Measurements from ENCODE around the gene EFHD1.
A peak's percentile ranks its signal among the peaks of the same experiment; 100 is the strongest.
"Not testable (repeated sequence)": the region's sequence is repeated elsewhere in the genome, so short reads cannot be mapped to it uniquely, and the experiment has no call there.

EFHD1 gene

GRCh38 chr2:232697059-232697806 is 63.8 kb downstream of the EFHD1 start, which contains the start of gene GIGYF2:
Gene GIGYF2, plus strand, starts transcription at chr2:232697331. Its CDS starts 37,867 bp downstream, at chr2:232735198.
- DNase-seq, result peak; percentile 99

- DNase-seq, result no peak
These were observed 64.4 kb downstream of the EFHD1 start for GRCh38 chr2:232697807-232698110.

- peak; percentile 5 for DNase-seq
These were observed 65.2 kb downstream of the EFHD1 start for GRCh38 chr2:232698556-232699091.

- DNase-seq, result peak; percentile 5
These were observed 65.7 kb downstream of the EFHD1 start for GRCh38 chr2:232699110-232699509.

GRCh38 chr2:232700154-232700553 is 66.8 kb downstream of the EFHD1 start:
- DNase-seq, result no peak

GRCh38 chr2:232707076-232707475 is 73.7 kb downstream of the EFHD1 start:
- no peak for DNase-seq

- DNase-seq, result no peak
These were observed 80.1 kb downstream of the EFHD1 start for GRCh38 chr2:232713505-232713904.

- no peak for DNase-seq
These were observed 81.6 kb downstream of the EFHD1 start for GRCh38 chr2:232714969-232715368.

- not testable (repeated sequence) for DNase-seq
These were observed 86.7 kb downstream of the EFHD1 start for GRCh38 chr2:232720056-232720455.

GRCh38 chr2:232721261-232721660 is 87.9 kb downstream of the EFHD1 start:
- DNase-seq, result no peak

GRCh38 chr2:232721882-232722281 is 88.5 kb downstream of the EFHD1 start:
- no peak for DNase-seq

- DNase-seq, result no peak
These were observed 89.6 kb downstream of the EFHD1 start for GRCh38 chr2:232723027-232723426.

- no peak for DNase-seq
These were observed 95.4 kb downstream of the EFHD1 start for GRCh38 chr2:232728785-232729184.

GRCh38 chr2:232731470-232731869 is 98.1 kb downstream of the EFHD1 start:
- peak; percentile 32 for DNase-seq

All from eye (tissue), 1 donor.